HL-60 (cell line): ENCODE data around the gene CD7.

Source experiments
- DNase-seq, 2 experiments: peaks; one replicate each; pipeline ENCODE4 v3.0.0-alpha.2; 2010 to 2020; ENCODE audit warnings: low read depth in 1 of 2, low spot score in 1 of 2
- H3K27ac ChIP-seq: fragments of 250-450 bp; sonication (Bioruptor Pico); replicated peaks from 2 replicates; pipeline ENCODE4 v1.5.1; 2020; ENCODE audit warnings: mild to moderate bottlenecking, moderate library complexity
- H3K27me3 ChIP-seq: fragments of 250-450 bp; sonication (Bioruptor Pico); 2 replicates; pipeline ENCODE4 v1.5.1; 2021; ENCODE audit warnings: mild to moderate bottlenecking, moderate library complexity; ENCODE audit not compliant: insufficient read depth, poor library complexity, severe bottlenecking
- H3K4me3 ChIP-seq: replicated peaks from 2 replicates; pipeline ENCODE4 v1.5.1; 2011; ENCODE audit warnings: mild to moderate bottlenecking, control low read depth, low read length; ENCODE audit not compliant: insufficient read depth
- GABPA ChIP-seq: IDR thresholded peaks from 2 replicates; pipeline ENCODE4 v1.6.1; 2012; ENCODE audit warnings: low read depth
- POLR2AphosphoS5 ChIP-seq: IDR thresholded peaks from 2 replicates; pipeline ENCODE4 v1.6.1; 2012; ENCODE audit warnings: low read depth
- REST ChIP-seq: IDR thresholded peaks from 2 replicates; pipeline ENCODE4 v1.6.1; 2012; ENCODE audit warnings: low read depth; ENCODE audit not compliant: insufficient replicate concordance
- SPI1 ChIP-seq: IDR thresholded peaks from 2 replicates; pipeline ENCODE4 v1.6.1; 2012; ENCODE audit warnings: low read depth, mild to moderate bottlenecking, borderline replicate concordance
- TF ChIP-seq, protein P1 (sequence below): IDR thresholded peaks from one replicate; pipeline ENCODE4 v1.5.1; 2011; ENCODE audit warnings: low read length, control low read depth, inconsistent platforms; ENCODE audit not compliant: insufficient read depth

Gene CD7

GRCh38 chr17:82275326-82275725 lies 42.1 kb downstream of the CD7 start:
- Histone ChIP-seq H3K27me3 (no peaks in the 10 kb centered on the region), H3K27ac (no peak overlapping the region), H3K4me3 (no peak overlapping the region)
- TF ChIP-seq REST = no peak
- TF ChIP-seq POLR2AphosphoS5 = no peak
- TF ChIP-seq SPI1 = no peak
- TF ChIP-seq, protein P1, sequence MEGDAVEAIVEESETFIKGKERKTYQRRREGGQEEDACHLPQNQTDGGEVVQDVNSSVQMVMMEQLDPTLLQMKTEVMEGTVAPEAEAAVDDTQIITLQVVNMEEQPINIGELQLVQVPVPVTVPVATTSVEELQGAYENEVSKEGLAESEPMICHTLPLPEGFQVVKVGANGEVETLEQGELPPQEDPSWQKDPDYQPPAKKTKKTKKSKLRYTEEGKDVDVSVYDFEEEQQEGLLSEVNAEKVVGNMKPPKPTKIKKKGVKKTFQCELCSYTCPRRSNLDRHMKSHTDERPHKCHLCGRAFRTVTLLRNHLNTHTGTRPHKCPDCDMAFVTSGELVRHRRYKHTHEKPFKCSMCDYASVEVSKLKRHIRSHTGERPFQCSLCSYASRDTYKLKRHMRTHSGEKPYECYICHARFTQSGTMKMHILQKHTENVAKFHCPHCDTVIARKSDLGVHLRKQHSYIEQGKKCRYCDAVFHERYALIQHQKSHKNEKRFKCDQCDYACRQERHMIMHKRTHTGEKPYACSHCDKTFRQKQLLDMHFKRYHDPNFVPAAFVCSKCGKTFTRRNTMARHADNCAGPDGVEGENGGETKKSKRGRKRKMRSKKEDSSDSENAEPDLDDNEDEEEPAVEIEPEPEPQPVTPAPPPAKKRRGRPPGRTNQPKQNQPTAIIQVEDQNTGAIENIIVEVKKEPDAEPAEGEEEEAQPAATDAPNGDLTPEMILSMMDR = no peak
- TF ChIP-seq GABPA = no peak
- no peak for DNase-seq

DNA sequence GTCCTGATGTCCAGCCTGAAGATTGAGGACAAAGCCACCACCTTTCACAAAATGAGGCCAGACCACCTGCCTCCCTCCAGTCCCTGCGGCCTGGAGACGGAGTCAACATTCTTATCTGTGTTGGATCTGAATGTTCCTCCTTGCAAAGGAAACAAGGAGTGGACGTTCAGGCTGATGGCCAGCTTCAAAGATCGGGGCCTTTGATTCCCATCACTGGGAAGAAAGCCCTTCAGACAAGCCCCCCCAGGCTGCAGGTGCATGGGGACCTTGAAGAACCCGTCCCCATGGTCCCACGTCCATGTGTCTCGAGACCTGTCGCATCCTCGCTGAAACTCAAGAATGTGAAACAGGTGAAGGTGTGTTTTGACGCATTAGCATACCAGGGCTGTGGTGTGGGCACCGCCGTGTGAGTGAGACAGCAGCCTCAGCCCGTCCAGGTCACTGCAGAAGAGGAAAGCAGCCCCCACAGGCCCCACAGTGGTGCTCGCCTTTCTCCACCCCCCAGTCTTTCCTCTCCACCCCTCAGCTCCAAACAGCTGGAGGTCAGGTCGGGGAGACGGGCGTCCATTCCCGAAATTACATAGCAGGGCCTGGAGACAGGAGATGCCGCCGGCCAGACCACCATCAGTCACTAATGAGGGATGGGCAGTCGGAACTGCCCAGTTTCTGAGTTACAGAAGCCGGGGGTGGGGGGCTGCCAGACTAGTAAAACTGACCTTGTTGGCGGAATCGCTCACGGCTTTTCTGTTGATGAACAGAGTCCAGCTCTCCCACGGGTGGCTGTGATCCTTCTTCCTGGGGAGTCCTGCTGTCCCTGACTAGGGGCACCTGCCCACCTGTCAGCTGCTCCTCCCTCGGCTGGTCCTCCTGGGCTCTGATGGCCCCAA lies 43.0 kb downstream of the CD7 start:
- H3K4me3 ChIP-seq = no peak overlapping the region
- H3K27ac ChIP-seq = peak overlapping the region; percentile 99
- TF ChIP-seq GABPA (no peak), REST (no peak), POLR2AphosphoS5 (no peak), SPI1 (no peak)
- TF ChIP-seq, protein P1 = no peak
- DNase-seq = no peak
- no peaks in the 10 kb centered on the region for H3K27me3 ChIP-seq

DNA sequence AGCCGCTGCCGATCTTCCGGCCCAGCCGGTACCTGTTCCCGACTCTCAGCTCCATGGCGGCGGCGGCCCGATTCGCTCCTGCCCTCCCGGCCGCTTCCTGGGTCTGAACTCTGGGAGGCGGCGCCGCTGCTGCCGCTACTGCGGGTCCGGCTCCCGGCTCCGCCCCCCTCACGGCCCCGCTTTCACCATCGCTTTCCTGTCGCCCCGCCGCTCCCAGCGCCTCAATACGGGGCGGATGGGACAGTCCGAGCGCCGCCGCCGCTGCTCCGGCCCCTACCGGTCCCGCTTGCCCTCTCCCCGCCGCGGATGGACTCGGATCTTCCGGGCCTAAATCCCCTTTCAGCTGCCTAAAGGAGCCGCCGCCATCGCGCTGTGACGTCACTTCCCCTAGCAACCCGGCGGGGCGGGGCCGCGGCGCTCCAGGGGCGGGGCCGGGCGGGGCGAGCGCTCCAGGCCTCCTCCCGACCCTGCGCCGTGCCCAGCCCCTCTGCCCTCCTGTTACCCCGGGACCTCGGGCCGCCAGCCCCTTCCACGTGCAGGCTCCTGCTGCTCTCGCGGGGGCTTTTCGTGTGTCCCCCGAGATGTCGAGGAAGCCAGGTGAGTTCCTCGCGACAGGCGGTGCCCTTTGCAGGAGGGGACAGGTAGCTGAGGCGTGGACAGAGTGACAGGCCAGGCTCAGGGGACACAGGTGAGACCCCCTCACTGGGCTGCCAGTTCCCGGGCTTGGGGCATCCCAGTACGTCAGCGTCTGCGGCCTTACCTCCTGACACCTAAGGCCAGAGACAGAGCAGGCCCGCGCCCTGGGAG lies 43.9 kb downstream of the CD7 start, which contains the start of gene CSNK1D:
CSNK1D (minus strand) TSS at position 374 of the 807 bp plus-strand sequence; CDS start at position 55, 319 bp downstream.
- Histone ChIP-seq H3K4me3 (peak within 1 kb of the TSS; percentile 82), H3K27ac (peak within 1 kb of the TSS; percentile 99), H3K27me3 (no peaks in the 10 kb centered on the region)
- TF ChIP-seq REST (peak; percentile 55), POLR2AphosphoS5 (peak; percentile 61; the same call in 1 of the 2 replicates), GABPA (no peak), SPI1 (peak; percentile 86)
- TF ChIP-seq, protein P1 = no peak
- DNase-seq = peak; percentile 76 to 84
